ENCODE measurements around the gene GRM7. TPM values are rescaled to one million over a fixed set of nuclear protein-coding genes. Genes with fewer than 3 reads are reported as not detected.

The GRM7 gene
- total and polyA plus RNA-seq, 2 experiments from 2014 or later, result 0.40 TPM; not detected in 1

GRCh38 chr3:7640787-7641186 lies 779.9 kb downstream of the GRM7 start:
- no peak overlapping the region for H3K4me2 ChIP-seq
- no peak overlapping the region for H2AFZ ChIP-seq
- H3K27ac ChIP-seq (ENCODE audit: low read depth), result no peak overlapping the region
- Mint-ChIP-seq H3K27me3 (ENCODE audit: insufficient read depth, low read depth, poor library complexity) (no peaks in the 10 kb centered on the region), H3K9me3 (no peaks in the 10 kb centered on the region; the same call in 2 of the 3 replicates), H3K27ac (no peak overlapping the region), H3K36me3 (ENCODE audit: low read depth) (no peaks in the 10 kb centered on the region), H3K4me1 (peaks cover 4% of the 10 kb centered on the region; the same call in 1 of the 3 replicates), H3K4me3 (no peak overlapping the region)
- no peak for TF ChIP-seq POLR2AphosphoS5 (IDR thresholded peaks at IDR 0.05; ENCODE audit: low read depth)
- TF ChIP-seq ETS1 (IDR thresholded peaks at IDR 0.05), result no peak
- TF ChIP-seq JUNB (IDR thresholded peaks at IDR 0.05; ENCODE audit: unreplicated experiment), result no peak
- TF ChIP-seq CREB1 (CRISPR knock-in tag; IDR thresholded peaks at IDR 0.05; ENCODE audit: low read depth), result no peak
- no peak for TF ChIP-seq EZH2phosphoT487 (IDR thresholded peaks at IDR 0.05; ENCODE audit: unreplicated experiment)
- no peak for TF ChIP-seq EZH2 (IDR thresholded peaks at IDR 0.05; ENCODE audit: low read depth, unreplicated experiment)
- no peak for TF ChIP-seq NANOG (IDR thresholded peaks at IDR 0.05; ENCODE audit: borderline replicate concordance)
- TF ChIP-seq, protein P1, sequence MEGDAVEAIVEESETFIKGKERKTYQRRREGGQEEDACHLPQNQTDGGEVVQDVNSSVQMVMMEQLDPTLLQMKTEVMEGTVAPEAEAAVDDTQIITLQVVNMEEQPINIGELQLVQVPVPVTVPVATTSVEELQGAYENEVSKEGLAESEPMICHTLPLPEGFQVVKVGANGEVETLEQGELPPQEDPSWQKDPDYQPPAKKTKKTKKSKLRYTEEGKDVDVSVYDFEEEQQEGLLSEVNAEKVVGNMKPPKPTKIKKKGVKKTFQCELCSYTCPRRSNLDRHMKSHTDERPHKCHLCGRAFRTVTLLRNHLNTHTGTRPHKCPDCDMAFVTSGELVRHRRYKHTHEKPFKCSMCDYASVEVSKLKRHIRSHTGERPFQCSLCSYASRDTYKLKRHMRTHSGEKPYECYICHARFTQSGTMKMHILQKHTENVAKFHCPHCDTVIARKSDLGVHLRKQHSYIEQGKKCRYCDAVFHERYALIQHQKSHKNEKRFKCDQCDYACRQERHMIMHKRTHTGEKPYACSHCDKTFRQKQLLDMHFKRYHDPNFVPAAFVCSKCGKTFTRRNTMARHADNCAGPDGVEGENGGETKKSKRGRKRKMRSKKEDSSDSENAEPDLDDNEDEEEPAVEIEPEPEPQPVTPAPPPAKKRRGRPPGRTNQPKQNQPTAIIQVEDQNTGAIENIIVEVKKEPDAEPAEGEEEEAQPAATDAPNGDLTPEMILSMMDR (conservative IDR thresholded peaks at IDR 0.05; ENCODE audit: low read depth in 2 of 2), result no peak
- TF ChIP-seq ZNF331 (CRISPR knock-in tag; IDR thresholded peaks at IDR 0.05; ENCODE audit: low read depth), result no peak
- no peak for TF ChIP-seq ZNF462 (CRISPR knock-in tag; IDR thresholded peaks at IDR 0.05)
- no peak for TF ChIP-seq REST (IDR thresholded peaks at IDR 0.05; ENCODE audit: unreplicated experiment)
- no peak for TF ChIP-seq ZNF114 (CRISPR knock-in tag; IDR thresholded peaks at IDR 0.05)
- no peak for TF ChIP-seq STAT1 (IDR thresholded peaks at IDR 0.05; ENCODE audit: unreplicated experiment)
- H4K20me1 ChIP-seq (replicated peaks; ENCODE audit: insufficient read depth), result no peaks in the 10 kb centered on the region
- no peaks in the 10 kb centered on the region for H3F3A ChIP-seq (replicated peaks; ENCODE audit: low read depth)
- 0 out of 2 replicates have a peak, but pooled peaks cover 3% of the 10 kb centered on the region for H3K9me2 ChIP-seq (ENCODE audit: insufficient read depth)
- ATAC-seq (no peak), DNase-seq (ENCODE audit: low spot score) (no peak)
- H3K36me3 ChIP-seq (ENCODE audit: insufficient read depth), result no peaks in the 10 kb centered on the region
- no peaks in the 10 kb centered on the region for H3K4me1 ChIP-seq (ENCODE audit: insufficient read depth)
- no peak overlapping the region for H3K4me3 ChIP-seq
- no peaks in the 10 kb centered on the region for H3K27me3 ChIP-seq (ENCODE audit: insufficient read depth)
- no peaks in the 10 kb centered on the region for H3K79me2 ChIP-seq (replicated peaks; ENCODE audit: insufficient read depth)
